Loucy (cell line): ENCODE measurements around the gene SPTLC3.

Source experiments
- EZH2phosphoT487 ChIP-seq: fragments of 200-600 bp; IDR thresholded peaks from 2 replicates; pipeline ENCODE4 v1.6.1; 2018; ENCODE audit warnings: antibody characterized with exemption, mild to moderate bottlenecking, moderate library complexity, borderline replicate concordance
- TF ChIP-seq, protein P1 (sequence below): fragments of 200-600 bp; sonication (generic); conservative IDR thresholded peaks from 2 replicates; pipeline ENCODE4 v1.5.1; 2014; ENCODE audit warnings: mild to moderate bottlenecking, antibody characterized with exemption, low read length

DNA sequence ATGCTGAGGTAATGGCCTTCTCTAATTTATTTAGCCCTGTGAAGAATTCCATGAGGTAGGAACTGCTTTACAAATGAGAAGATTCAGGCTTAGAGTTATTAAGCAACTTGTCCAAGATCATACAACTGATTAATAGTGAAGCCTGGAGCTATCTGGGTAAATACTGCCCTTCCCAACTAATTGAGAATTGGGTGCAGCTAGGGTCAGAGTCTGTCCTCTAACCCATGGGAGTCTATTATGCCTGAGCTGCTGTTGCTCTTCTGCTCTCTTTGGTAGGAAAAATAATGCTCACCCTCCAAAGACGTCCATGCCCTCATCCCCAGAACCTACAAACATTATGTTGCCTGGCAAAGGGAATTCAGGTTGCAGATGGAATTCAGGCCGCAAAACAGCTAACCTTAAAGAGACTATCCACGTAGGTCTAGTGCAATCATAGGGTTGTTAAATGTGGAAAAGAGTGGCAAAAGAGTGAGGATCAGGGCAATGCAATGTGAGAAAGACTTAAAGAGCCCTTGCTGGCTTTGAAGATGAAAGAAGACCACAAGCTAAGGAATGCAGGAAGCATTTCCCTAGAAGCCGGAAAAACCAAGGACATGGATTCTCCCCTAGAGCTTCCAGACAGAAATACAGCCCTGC is 90.1 kb downstream of the SPTLC3 start:
- TF ChIP-seq, protein P1, sequence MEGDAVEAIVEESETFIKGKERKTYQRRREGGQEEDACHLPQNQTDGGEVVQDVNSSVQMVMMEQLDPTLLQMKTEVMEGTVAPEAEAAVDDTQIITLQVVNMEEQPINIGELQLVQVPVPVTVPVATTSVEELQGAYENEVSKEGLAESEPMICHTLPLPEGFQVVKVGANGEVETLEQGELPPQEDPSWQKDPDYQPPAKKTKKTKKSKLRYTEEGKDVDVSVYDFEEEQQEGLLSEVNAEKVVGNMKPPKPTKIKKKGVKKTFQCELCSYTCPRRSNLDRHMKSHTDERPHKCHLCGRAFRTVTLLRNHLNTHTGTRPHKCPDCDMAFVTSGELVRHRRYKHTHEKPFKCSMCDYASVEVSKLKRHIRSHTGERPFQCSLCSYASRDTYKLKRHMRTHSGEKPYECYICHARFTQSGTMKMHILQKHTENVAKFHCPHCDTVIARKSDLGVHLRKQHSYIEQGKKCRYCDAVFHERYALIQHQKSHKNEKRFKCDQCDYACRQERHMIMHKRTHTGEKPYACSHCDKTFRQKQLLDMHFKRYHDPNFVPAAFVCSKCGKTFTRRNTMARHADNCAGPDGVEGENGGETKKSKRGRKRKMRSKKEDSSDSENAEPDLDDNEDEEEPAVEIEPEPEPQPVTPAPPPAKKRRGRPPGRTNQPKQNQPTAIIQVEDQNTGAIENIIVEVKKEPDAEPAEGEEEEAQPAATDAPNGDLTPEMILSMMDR, result no peak
- no peak for TF ChIP-seq EZH2phosphoT487
